ENCODE results near the gene VAX1. TPM values are rescaled to one million over a fixed set of nuclear protein-coding genes. Genes with fewer than 3 reads are reported as not detected.

VAX1 gene
- total RNA-seq, 1 donor from 2014 or later = not detected

DNA sequence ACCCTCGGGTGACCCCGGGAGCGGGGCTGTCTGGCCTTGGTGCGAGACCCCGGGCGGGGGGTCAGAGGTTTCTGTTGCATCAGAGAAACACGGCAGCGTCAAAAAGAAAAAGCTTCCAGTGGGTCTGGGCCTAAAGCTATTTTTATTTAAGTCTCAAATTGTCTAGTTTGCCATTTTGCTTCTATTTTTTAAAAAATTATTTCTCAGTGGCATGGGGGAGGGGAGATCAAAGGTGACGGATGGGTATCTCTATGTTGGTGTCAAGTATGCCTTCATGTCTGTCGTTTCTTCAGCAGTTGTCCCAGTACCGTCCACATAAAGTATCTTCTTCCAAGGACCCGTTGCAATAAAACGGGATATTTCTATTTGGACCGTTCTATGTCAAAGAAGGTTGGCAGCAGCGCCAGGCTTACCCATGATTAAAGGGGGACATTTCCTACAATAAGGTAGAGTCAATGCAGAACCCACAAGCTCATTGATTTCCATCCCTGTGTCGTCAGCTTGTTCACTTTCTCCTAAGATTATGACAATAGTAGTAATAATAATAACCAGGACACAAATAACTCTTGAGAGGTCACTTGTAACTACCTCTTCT lies 26.0 kb upstream of the VAX1 start:
- DNase-seq = no peak

DNA sequence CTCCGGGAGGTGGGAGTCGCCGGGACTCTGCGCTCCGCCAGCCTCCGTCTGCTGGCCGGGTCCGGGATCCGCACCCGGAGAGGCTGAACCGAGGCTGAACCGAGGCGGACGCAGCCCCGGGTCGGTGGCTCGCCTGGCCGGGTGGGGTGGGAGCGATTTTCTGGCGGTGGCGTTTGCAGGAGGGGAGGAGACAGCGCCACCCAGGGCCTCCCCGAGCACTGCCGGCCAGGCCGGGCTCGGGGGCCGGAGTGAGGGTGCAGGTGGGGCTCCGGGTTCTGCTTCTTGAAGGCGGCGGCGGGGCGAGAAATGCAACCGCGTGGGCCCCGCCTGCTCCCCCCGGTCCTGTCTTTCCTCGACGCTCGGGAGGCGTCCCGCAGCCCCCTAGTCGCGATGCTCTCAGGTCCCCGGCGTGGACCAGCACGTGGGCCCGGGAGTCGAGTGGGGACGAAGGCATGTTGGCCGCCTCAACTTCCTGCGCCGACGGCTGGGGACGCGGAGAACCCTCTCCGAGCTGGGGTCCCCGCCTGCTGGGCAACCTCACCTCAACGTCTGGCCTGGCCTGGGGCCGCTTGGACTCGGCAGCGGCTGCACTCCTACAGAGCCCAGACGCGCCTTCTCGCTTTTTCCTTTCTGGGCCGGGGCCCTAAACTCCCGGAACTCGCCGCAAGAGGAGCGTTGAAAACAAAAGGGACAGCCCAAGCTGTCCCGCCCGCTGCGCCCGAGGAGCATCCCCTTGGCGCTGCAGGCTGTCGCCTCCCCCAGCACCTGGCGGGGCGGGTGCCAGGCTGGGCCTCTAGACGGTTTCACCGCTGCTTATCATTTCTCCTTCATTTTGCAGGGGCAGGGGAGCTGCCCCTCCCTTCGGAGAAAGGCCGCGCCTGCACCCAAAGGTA lies 25.2 kb upstream of the VAX1 start:
- DNase-seq = no peak

DNA sequence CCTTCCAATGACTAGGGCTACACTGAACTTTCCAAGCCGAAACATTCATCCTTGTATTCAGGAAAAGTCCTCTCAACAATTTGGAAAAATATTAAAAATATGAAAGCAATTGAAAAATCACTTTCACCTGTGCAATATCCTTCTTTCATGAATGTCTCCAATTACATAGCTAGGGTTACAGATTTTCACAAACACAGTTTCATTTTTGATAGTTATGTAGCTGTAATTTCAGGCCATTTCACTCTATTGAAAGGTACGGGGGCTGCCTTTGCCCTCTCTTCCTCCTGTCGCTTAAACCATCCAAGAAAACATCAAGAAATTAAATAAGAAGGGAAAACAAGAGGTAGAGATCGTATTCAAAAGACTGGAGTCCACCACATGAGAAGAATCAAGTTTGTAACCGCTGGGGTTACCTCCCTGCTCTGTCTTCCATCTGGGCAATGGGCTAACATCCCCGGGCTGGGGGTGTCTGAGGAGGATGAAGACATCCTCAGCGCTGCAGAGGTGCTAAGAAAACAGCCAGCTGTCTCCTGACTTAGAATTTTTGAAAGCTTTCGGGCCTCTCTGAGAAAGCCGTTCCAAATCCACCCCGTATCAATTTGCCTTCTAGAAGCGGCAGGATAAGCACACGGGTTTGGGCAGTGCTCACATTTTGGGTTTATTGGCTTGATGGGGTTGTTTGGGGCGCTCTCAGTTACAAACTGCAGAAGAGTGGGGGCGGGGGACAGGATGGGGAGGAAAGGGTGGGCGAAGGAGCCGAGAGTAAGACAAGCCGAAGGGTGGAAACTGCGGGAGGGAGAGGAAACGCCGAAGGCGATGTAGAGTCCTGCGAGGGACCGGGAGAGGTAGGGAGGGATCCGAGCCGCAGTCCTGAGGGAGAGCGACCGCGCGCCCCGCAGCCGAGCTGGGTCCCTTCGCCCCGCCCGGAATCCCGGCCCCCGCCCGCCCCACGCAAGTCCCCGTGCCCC lies 24.3 kb upstream of the VAX1 start:
- no peak for DNase-seq

DNA sequence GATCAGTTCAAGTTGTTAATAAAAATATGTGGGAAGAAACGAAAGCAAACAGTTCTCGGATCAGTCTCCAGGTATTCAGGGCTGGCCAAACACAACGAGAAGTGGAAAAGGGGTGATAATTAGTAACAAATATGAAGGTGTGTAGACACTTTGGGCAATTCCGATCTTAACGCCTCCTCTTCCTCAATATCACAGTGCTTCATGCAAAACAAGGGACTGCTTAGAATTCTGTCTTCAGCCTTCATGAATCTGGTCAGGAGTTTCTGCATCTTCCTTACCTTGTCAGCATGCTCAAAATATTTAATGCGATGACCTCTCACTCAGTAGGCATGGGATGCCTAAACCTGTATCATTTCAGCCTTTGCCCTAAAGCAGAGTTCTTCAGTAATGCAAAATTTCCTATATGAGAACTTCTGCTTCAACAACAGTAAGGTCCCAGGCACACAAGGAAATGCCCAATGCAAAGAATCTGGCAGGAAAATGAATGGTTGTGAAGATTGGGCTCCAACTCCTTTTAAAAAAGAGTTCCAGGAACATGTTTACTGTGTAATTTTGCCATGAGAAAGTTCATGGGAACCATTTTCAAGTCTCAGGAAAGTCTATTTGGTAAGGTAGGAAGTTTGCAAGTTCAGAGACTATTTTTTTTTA lies 23.4 kb upstream of the VAX1 start:
- DNase-seq = no peak

DNA sequence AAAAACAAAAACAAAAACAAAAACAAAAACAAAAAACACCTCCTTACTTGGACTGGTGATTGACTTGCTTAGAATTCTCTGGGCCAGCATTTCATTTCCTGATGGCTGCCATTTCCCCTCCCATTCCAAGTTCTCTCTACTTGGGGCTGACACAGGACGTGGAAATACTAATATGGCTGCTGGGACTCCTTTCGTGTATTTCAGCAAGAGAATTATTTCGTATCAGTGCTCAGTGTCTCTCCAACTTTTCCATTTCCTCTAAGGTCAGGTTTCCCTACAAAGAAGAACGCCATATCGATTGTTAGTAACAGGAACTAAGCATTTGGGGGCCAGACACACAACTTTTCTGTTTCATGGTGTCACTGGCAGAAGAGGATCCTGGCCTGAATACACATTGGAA lies 22.5 kb upstream of the VAX1 start:
- no peak for DNase-seq

DNA sequence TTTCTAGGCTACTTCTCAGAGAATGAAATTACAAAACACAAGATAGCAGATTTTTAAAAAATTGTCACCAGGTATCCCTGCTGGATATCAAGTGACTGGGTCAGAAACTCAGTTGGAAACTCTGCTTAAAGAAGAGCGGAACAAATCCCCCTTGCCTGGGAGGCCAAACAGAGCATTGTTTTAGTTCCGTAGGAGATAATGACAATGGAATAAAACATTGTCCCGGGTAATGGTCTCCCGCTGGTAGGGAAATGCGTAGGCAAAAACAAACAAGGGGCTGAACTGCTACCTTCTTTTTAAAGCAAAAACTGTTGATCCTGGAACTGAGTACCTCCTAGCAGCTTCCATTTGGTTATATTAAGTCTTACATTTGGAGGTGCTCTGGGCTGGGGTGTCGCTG lies 21.3 kb upstream of the VAX1 start:
- DNase-seq = no peak

DNA sequence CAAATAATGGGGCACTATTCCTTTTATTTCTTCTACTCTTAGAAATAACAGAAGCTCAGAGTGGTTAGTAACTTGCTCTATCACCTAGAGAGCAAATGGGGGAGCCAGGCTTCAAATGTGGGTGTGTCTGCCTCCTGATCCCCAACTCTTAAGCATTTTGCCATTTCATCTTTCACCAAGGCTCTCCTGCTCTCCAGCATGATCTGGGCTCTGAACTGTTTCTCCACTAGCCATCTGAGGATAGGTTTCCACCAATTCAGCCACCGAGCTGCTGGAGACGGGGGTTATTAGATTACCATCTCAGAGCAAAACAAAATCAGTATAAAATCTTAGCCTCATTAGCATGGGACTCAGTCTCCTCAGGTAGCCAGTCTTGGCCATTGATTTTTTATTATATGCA lies 20.2 kb upstream of the VAX1 start:
- no peak for DNase-seq

DNA sequence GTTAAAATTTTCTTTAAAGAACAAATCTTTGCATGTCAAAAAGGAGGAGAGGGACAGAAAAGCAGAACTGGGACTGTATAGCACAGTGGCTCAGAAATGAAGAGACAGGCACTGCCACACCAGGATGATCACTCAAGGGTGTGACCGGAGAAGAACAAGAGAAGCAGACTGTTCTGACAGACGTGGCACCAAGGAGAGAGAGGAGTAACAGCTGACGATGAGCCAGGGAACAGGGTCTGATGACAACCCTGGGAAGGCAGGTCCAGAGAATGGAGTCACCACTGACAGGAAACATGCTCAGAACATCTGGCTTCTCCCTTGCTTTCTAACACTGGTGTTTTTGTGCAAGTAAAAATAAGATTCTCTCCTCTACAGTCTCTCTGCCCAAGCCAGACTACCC lies 14.6 kb upstream of the VAX1 start:
- no peak for DNase-seq

DNA sequence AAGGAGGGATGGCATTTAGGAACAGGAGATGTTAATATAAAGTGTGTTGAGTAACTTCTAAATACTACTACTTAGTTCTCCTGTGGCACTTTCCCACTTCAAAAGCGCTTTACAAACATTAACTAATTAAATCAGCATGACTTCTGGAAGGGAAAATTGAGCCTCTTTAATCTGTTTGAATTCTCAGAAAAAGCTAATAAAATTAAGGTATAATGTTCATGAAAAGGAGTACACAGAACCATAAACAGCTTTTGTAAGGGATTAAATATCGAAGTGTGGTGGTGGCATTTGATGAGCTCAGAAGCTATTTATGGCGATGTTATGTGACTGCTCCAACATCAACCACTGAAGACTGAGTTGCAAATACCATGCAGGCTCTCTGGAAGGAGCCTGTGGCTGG lies 10.2 kb upstream of the VAX1 start:
- no peak for DNase-seq

DNA sequence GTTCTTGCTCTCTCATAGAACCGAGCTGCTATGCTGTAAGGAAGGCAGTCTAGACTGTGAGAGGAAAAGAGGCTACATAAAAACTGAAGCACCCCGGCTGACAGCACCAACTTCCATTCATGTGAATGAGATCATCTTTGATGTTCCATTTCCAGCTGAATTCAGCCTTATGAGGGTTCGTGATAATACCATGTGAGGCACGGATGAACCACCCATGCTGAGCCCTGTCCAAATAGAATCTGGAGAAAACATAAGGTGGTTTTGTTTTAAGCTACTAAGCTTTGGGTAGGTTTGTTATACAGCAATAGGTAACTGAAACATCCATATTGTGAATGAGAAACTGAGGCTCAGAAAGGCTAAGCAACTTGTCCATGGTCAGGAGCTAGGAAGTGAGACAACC lies 6.9 kb upstream of the VAX1 start:
- no peak for DNase-seq

DNA sequence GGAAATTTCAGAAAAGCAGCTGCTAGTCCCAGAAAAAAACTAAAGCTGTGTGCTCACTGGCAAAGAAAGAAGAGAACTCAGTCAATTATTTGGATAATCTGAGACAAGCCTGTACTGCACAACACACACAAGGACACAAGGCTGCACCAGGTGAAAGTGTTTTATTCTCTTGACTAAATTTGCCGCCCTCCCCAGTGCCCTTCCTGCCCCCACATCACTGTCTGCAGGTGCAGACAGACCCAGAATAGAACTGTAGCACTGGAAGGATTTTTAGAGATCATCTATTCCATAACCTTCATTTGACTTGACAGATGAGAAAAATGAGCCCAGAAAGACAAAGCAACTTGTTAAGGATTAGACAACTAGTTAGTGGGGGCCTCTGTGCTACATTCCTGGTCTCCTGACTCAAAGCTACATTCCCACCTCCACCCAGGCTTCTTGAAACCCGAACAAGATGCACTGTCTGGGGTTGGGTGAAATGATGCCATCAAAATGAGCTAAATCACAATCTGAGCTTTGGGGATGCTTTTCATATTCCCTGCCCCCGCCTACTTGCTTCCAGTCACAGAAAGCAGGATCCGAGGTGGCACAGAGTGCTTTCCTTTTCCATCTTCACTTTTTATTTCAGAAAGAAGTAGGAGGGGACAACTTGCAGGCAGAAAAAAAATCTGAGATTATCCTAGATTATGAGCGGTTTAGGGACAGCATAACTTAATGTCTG lies 5.2 kb upstream of the VAX1 start:
- DNase-seq = no peak

DNA sequence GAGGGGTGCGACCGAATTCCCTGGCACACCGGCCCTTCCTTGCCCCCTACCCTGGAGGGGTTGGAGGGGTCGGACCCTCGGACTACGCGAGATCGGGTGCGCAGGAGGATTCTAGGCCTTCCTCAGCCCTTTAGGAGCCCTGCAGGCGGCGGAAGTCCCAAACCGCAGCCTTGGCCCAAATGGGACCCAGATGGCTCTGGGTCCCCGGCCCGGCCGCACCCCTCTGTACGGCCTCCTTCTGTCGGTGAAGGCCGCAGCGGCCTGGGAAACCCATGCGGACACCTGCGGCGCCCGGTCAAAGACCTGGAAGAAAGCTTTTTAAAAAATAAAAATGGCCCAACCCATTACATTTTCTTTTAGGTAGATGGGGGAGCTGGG lies 2.4 kb upstream of the VAX1 start:
- DNase-seq = no peak

DNA sequence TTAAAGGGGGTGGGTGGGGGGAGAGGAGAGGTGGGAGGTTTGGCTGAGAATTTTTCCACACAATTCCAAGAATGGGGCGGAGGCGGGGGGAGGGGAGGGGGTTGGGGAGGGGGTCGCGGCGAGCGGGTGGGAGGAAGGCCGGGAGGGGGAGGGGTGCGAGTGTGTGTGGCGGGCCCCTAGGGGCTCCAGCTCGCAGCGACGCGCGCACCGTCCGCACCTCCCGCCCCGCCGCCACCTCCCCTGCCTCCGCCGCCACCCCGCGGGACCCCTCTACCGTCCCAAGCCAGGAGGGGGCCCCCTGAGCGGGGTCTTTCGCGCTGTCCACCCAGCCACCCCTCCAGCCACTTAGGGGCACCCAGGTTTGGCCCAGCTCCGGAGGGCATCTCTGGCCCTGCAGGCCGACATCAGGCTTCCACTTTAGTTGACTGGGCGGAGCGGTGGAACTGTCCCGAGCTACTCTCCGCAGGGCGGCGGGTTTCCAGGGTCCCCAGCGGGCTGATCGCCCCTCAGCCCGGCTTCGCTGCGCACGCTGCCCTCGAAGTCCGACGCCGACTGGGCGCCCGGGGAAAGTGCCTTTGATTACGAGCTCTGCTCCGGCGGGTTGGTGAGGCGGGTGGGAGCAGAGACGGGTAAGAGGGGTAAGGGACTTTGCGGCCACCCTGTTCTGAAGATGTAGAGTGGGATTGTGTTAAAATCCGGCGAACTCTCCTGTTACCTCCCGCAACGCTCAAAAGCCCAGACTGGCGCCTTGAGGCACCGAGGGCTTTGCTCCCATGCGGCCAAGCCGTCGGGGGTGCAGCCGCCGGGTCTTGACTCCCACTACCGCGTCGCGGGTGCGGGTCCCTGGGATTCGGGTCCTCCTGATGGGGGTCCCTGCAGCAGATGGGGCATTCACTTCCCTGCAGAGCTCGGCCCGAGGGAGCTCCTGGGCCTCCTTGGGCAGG lies 1.8 kb upstream of the VAX1 start:
- no peak for DNase-seq

DNA sequence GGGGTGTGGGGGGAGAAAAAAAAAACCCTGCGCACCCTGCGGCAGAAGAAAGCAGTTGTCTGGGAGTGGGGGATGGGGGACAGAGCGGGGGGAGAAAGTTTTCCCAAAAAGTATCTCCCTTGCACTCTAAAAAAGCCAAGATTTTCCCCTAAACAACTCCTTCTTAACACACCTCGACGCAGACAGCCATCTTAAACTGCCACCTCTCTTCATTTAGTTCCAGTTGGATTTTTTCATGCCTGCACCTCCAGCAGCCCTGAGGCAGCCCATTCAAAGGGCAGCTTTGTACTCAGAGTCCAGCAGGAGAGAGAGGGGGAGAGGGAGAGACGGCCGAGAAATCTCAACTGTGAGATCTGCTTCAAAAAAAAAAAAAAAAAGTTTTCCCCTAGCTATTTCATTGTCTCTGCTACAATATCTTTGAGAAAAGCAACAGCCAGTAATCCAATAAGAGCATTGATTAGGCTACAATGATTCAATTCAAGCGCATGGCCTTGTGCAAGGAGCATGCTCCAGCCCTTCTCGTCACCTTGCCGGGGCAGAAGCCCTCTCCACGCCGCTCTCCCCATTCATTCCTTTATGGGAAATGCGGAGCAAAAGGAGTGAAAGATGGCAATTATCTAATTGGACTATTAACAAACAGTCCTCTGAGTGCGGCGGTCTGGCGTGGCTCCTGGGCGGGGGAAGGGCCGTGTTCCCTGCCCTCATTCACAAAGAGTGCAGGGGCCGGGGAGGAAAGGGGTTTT lies 939 bp upstream of the VAX1 start:
- DNase-seq = no peak

DNA sequence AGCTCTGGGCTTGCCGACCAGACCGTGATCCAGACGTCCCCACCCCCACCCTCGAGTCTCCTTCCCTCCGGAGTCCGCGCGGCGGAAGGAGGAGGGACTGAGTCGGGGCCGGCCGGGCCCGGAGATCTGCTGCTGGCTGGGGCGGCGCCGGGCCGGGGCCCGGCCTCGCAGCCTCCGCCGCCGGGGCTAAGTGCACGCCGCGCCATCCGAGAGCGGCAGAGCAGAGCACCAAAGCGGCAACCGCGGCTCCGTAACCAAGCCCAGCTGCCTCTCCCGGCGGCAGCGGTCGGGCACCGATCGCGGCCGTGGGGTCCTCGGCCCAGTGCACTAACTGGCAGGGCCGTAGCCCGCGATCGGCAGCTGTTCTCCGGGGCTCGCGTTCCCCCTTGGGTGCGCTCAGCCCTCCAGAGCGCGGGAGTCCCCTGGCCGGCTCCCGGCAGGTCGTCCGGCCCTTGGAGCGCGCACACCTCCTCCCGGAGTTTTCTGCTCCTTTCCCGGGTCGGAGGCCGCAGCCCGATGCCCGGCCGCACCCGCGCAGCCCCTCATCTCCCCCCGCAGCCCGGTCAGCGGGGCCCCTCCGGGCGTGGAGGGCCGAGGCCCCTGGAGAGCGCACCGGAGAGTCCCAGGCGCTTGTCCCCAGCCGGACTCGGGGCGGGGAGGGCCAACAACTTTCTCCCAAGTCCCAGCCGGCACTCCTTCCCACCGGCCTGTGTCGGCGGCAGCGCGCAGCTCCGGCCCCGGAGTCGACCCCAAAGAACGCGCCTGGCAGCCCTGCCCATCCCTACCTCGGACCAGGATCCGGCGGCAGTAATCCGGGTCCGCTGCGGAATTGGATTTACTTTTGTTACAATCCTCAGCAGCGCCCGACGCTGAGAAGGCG lies 799 bp downstream of the VAX1 start:
- peak; percentile 38 for DNase-seq

DNA sequence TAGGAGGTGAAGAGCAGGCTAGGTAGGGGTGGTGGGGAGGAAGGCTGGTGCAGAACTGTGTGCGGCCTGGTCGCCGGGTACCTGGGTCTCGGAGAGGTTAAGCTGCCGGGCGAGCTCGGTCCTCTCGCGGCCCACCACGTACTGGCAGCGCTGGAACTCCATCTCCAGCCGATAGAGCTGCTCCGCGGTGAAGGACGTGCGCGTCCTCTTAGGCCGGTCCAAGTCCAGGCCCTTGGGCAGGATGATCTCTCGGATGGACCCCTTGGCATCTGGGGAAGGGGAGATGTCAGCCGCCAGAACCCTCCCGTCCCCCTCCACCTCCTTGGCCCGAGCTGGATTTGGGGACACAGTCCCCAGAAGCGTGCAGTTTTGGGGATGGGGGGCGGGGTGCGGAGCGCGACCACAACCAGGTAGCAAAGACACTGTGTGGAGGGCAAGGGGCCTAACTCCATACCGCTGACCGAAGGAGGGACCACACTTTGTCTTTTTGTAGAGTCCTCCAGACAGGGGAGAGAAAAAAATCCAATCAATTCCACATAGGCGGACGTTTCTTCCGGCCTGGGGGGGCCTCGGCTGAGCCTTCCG lies 1.6 kb downstream of the VAX1 start:
- DNase-seq = no peak

DNA sequence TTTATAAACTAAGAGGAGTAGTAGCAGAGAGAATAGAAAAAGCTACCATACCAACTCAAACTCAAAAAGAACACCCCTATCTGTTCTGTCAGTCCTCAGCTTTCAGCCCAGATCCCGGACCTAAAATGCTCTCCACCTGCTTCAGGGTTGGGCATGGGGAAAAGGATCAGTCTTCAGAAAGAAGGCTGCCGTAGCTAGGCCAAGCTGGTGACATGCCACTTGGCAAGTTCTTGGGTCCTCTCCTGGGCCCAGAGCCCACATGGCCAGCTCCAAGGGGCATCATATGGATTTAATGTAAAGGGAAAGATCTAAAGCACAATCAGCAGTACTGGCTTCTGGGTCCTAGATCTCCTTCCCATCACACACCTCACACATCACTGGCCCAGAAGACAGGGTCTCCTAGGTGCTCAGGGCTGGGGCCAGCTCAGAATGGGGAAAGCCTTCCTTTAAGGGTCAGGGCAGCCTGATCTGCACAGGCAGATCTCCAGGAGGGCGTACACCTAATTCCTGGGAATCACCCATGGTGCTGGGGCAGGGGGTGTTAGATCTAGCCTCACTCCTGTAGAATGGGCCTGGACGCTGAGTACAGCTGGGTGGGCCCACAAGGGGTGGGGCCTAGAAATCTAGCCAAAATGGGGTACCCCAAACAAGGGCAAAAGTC lies 2.5 kb downstream of the VAX1 start:
- DNase-seq = no peak

DNA sequence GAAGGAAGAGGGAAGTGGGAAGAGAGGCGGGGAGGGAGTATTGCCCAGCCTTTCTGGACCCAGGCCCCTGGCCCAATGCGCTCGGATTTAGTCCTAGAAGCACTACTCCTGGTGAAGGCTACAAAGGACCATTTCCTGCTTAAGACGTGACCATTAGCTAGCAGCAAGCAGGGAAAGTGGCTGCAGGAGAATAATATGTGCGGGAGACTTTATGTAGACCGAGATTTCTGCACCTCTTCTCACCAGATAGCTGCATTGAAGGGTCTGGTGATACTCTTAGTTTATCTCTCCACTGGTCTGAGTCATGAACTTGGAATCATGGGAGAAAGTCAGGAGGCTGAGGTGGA lies 3.1 kb downstream of the VAX1 start:
- DNase-seq = no peak

Data from dermis blood vessel endothelial cell (primary cell).